ENCODE results near the gene HBQ1.
A peak's percentile ranks its signal among the peaks of the same experiment; 100 is the strongest.
"Not testable (repeated sequence)": the region's sequence is repeated elsewhere in the genome, so short reads cannot be mapped to it uniquely, and the experiment has no call there.

HBQ1 gene

DNA sequence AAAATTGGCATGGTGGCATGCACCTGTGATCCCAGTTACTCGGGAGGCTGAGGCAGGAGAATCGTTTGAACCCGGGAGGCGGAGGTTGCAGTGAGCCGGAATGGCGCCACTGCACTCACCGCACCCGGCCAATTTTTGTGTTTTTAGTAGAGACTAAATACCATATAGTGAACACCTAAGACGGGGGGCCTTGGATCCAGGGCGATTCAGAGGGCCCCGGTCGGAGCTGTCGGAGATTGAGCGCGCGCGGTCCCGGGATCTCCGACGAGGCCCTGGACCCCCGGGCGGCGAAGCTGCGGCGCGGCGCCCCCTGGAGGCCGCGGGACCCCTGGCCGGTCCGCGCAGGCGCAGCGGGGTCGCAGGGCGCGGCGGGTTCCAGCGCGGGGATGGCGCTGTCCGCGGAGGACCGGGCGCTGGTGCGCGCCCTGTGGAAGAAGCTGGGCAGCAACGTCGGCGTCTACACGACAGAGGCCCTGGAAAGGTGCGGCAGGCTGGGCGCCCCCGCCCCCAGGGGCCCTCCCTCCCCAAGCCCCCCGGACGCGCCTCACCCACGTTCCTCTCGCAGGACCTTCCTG, at the start of gene HBQ1:
Gene HBQ1, plus strand, starts transcription at position 359 of the 575 bp plus-strand sequence. Its CDS starts 28 bp downstream, at position 387.
- no peak for FAIRE-seq

DNA sequence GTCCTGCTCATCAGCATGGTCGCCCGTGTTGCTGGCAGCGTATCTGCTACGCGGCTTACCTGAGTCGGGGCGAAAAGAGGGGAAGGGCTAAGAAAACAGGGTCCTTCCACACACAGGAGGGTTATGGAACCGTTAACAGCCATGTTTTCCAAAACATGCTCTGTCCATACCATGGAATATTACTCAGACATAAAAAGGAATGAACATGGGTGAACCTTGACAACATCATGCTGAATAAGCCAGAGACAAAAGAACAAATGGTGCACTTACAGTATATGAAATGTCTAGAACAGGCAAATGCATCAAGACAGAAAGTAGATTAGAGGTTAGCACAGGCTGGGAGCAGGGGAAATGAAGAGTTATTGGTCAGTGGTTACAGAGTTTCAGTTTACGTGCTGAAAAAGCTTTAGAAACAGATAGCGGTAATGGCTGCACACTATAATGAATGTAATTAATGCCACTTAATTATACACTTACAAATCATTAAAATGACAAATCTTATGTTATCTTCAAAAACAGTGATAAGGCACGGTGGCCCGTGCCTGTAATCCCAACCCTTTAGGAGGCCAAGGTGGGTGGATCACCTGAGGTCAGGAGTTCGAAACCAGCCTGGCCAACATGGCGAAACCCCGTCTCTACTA, 49.6 kb upstream of the HBQ1 start:
- no peak for FAIRE-seq

DNA sequence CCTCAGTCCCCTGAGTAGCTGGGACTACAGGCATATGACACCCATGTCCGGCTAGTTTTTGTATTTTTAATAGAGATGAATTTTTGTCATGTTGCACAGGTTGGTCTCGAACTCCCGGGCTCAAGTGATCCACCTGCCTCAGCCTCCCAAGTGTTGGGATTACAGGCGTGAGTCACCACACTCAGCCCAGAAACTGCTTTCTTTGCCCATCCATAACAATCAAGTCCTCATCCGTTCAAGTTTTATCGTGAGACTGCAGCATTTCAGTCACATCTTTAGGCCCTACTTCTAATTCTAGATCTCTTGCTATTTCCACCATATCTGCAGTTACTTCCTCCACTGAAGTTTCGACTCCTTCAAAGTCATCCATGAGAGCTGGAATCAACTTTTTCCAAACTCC, 48.1 kb upstream of the HBQ1 start:
- no peak for FAIRE-seq

DNA sequence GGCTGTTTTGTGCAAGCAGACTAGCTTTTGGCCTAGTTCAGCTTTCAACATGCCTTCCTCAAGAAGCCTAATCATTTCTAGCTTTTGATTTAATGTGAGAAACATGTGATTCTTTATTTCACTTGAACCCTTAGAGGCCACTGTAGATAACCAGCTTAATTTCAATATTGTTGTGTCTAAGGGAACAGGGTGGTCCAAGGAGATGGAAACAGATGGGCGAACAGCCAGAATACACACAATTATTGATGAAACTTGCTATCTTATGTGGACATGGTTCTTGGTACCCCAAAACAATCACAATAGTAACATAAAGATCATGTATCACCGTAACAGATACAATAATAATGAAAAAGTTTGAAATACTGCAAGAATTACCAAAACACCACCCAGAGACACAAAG, 46.5 kb upstream of the HBQ1 start:
- FAIRE-seq, result no peak

DNA sequence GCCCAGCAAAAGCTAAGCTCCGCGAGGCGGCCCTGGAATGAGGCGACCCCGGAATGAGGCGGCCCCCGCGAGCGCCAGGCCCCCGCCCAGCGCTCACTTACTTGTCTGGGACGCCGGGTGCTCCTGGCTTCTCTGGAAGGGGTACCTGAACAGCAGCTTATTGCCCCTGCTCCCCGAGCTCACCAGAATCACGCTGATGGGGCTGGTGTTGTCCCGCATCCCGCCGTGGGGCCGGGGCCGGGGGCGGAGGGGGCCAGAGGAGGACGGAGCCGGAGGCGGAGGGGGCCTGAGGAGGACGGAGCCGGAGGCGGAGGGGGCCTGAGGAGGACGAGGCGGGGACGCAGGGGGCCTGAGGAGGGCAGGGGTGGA, 42.2 kb upstream of the HBQ1 start:
- no peak for FAIRE-seq

DNA sequence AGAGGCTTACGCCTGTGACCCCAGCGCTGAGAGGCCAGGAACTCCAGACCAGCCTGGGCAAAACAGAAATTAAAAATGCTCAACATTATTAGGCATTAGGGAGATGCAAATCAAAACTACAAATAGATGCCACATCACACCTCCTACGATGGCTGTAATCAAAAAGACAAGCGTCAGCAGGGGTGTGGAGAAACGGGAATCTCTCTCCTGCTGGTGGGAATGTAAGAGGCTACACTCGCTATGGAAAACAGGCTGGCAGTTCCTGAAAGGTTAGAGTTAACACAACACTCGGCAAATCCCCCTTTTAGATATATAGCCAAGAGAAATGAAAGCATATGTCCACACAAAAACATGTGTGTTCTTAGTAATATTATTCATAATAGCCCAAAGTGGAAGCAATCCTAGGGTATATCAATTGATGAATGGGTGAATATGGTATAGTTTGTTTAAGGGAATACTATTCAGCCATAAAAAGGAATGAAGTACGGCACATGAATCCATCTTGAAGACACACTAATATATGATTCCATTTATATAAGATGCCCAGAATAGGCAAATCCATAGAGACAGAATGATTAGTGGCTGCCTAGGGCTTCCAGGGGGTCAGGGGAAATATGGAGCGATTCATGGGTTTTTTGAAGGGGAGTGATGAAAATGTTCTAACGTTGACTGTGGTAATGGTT, 39.9 kb upstream of the HBQ1 start:
- no peak for FAIRE-seq

DNA sequence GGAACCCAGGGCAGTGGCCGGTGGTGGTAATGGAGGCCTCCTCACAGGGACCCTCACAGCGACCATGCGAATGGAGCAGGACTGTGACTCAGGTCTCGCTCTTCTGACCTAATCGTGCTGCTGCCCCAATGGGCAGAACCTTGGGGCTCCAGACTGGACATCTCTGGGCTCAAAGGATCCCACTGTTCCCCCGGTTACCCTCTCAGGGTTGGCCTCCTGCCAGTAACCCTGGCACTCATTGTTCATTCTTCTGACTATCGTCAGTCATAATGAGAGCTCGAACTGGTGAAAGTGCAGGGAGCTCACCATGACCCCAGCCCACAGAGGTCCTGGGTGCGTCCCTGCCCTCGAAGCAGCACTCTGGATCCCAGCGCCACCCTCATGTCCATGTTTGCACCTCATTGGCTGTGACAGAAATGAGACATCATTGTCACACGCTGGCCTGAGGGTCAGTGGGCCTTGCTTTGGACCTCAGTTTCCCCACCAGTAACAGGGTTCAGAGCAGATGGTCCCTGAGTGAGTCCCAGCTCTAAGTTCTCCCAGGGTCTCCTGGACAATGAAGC, 37.8 kb upstream of the HBQ1 start:
- no peak for FAIRE-seq

DNA sequence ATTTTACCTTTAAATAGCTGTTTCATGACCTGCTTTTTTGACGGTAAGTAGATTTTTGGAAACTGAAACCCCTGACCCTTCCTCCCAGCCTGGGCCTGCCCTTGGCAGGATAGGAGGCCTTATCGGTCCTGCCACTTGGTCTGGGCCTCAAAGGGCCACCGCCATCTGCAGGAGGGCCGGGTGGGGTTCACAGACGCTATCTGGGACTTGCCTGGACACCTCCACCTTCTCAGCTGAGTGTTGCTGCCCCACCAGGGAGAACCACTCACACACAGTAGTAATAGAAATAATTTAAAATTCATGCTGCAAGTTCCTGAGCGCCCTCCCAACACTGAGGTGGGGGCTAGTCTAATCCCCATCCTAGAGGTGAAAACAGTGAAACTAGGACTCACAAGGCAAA, 37.2 kb upstream of the HBQ1 start:
- no peak for FAIRE-seq

DNA sequence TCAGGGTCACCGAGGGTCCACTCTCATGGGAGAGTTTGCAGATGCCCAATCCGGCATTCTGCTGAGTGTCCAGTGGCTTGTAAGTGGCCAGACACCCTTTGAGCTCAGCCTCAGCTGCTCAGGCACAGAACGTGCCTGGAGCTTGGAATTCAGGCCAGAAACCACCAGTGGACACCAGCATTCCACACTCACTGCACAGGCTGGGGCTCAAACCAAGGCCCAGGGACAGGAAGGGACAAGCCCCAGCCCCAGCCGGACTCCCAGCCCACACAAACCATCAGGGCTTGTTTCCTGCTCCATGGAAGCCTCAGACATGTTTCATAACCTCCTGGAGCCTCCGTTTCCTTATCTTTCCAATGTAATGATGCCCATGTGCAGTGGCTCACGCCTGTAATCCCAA, 36.8 kb upstream of the HBQ1 start:
- no peak for FAIRE-seq

DNA sequence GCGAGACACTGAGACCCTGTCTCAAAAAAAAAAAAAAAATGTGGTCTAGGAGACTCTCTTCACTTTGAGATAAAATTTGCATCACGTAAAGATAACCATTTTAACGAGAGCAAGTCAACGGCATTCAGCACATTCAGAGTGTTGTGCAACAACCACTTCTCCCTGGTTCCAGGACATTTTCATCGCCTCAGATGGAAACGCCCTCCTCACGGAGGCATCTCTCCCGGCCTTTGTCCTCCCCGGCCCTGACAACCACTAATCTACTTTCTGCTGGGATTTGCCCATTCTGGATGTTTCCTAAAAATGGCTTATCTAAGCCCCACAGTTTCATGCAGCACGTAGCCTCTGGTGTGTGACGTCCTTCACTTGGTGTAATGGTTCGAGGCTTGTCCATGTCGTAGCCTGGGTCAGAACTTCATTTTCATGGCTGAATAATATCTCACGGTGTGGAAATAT, 35.4 kb upstream of the HBQ1 start:
- FAIRE-seq, result no peak

DNA sequence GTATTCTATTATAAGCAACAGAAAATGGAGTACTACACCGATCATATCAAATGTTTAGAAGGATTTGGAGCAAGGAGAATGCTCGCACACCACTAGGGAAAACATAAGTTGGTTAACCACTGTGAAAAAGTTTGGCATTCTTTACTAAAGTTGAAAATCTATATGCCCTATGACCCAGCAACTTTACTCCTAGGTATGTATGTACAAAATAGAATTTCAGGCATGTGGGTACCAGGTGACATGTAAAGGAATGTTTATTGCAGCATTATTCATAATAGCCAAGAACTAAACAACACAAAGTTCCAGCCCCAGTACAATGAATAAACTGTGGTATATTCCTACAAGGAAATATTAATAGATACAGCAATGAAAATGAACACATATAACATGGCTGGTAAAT, 33.6 kb upstream of the HBQ1 start:
- FAIRE-seq, result no peak

DNA sequence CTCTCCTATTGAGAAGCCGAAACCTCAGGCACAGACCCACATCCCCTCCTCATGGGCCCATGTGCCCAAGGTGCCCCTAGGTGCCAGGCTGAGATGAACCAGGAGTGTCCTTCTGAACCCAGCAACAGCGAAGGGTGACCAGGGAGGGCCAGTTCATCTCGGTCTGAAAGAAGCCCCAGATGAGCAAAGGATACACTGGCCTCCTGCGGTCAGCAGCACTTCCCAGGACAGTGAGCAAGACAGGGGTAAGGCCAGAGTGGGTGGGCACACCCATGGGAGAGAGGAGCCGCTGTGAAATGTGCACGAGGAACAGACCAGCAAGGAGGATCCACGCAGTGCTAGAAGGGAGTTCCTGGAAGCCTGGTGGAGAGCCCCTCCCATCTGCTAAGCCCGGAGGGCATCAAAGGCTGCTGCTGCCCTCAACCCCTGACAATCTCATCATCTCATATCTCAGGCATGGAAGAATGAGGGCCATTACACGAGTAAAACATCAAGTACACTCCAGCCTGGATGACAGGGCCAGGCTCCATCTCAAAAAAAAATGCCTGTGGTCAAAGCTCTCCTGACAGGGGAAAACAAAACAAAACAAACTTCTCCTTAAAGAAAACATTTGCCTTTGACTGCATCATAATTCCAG, 31.1 kb upstream of the HBQ1 start:
- FAIRE-seq, result no peak

DNA sequence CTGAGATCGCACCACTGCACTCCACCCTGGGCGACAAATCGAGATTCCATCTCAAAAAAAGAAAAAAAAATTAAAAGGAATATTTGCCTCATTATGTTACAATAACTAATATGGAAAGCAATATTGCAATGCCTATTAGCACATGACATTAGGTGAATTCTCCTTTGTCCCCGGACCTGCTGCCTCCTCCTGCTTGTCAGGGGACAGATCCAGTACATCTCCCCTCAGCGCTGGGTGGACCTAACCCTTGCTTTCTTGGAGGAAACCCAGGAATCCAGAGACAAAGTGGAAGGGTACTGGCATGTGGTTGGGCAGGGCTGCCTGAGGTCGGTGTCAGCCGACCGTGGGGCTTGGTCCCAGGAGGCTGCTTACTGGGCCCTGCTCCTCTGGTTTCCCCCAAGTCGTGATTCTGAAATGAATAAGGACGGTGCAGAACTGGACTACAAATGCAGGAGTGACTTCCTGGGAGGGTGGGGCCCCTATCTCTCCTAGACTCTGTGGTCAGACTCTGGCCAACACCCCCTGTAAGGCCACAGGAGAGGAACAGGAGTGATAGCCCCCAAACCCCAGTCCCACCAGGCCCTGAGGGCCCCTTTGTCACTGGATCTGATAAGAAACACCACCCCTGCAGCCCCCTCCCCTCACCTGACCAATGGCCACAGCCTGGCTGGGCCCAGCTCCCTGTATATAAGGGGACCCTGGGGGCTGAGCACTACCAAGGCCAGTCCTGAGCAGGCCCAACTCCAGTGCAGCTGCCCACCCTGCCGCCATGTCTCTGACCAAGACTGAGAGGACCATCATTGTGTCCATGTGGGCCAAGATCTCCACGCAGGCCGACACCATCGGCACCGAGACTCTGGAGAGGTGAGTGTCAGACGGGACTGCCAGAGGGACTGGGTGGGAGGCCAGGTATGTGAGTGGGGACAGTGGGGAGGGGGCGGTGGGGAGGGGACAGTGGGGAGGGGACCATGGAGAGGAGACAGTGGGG, 27.8 kb upstream of the HBQ1 start, which contains the start of gene HBZ:
Gene HBZ, plus strand, starts transcription at position 504 of the 988 bp plus-strand sequence. Its CDS starts 266 bp downstream, at position 770.
- no peak for FAIRE-seq

DNA sequence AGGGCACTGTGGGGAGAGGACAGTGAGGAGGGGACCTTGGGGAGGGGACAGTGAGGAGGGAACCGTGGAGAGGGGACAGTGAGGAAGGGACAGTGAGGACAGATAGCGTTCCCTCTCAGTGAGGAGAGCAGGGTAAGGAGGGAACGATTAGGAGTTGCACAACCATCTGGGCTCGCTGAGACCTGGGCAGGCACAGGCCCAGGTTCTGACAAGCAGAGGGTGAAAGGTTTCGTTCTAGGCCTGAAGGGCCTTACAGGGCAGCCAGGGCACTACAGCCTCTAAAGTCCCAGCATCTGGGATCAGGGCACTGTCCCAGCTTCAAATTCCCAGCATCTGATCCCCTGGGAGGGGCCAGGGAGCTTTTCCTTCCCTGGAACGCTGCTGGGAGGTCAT, 27.1 kb upstream of the HBQ1 start:
- FAIRE-seq, result peak; percentile 3

DNA sequence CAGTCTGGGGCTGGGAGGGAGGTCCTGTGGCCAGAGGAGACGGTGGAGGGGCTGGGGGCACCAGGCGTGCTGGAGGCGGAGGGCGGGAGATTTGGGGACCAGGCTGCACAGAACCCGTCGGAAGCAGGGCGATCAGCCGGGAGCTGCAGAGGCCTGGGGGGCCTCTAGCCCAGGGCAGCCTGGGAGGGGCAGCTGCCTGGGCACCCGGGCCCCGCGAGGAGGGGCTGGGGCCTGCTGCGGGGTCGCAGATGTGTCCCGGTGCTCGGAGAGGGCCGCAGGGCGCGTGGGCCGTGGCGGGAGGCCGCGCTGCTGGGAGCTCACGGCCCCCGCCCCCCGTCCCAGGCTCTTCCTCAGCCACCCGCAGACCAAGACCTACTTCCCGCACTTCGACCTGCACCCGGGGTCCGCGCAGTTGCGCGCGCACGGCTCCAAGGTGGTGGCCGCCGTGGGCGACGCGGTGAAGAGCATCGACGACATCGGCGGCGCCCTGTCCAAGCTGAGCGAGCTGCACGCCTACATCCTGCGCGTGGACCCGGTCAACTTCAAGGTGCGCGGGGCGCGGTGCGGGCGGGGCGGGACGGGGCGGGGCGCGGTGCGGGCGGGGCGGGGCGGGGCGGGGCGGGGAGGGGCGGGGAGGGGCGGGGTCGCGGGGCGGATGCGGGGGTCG, 26.6 kb upstream of the HBQ1 start:
- not testable (repeated sequence) for FAIRE-seq

DNA sequence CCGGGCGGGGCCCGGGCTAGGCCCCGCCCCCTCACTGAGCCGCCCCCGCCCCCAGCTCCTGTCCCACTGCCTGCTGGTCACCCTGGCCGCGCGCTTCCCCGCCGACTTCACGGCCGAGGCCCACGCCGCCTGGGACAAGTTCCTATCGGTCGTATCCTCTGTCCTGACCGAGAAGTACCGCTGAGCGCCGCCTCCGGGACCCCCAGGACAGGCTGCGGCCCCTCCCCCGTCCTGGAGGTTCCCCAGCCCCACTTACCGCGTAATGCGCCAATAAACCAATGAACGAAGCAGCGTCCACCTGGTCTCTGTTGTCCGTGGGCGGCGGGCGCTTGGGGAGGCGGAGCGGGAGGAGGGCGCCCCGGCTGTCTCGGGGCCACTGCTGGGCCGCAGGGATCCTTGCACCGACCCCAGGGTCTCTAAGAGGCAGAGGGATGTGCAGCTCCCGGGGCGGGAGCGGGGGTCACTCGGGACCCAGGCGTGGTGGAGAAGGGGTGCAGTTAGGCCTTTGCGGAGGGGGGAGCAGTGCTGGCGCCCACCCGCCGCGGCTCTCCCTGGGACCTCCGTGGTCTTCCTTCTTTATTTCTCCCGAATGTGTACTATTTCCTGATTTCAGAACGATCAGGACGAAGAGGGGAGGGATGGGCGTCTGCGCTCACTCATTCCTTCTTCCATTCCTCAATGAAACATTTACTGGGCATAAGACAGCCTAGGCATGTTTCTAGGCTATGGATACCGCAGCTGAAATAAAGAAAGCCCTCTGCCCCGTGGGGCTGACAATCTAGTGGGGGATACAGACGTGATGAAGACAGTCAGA, 25.8 kb upstream of the HBQ1 start:
- FAIRE-seq, result no peak

DNA sequence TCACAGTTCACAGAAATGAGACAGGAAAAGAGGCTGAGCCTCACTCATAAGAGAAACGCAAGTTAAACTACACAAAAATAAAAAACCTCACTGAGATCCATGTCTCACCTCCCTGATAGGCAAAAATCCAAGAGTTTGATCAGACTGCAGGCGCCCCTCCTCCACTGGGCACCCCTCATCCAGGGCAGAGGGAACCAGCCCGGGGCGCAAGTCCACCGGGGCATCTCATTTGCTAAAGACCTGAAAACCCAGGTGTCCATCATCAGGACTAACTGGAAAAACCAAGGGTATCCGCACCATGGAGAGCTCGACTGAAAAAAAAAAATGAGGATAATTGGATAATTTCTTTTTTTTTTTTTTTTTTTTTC, 25.2 kb upstream of the HBQ1 start:
- no peak for FAIRE-seq

DNA sequence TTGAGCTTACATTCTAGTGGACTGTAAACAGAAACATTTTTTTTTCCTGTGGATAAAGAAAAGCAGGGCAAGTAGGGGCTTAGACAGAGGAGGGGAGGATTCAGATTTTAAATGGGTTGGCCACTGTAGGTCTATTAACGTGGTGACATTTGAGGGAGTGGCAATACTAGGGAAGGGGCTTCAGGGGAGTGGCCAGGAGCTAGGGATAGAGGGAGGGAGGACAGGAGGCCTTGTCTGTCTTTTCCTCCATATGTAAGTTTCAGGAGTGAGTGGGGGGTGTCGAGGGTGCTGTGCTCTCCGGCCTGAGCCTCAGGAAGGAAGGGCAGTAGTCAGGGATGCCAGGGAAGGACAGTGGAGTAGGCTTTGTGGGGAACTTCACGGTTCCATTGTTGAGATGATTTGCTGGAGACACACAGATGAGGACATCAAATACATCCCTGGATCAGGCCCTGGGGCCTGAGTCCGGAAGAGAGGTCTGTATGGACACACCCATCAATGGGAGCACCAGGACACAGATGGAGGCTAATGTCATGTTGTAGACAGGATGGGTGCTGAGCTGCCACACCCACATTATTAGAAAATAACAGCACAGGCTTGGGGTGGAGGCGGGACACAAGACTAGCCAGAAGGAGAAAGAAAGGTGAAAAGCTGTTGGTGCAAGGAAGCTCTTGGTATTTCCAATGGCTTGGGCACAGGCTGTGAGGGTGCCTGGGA, 21.0 kb upstream of the HBQ1 start:
- no peak for FAIRE-seq

DNA sequence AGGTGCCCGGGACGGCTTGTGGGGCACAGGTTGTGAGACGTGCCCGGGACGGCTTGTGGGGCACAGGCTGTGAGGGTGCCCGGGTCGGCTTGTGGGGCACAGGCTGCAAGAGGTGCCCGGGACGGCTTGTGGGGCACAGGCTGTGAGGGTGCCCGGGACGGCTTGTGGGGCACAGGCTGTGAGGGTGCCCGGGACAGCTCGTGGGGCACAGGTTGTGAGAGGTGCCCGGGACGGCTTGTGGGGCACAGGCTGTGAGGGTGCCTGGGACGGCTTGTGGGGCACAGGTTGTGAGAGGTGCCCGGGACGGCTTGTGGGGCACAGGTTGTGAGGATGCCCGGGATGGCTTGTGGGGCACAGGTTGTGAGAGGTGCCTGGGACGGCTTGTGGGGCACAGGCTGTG, 20.0 kb upstream of the HBQ1 start:
- FAIRE-seq, result not testable (repeated sequence)

DNA sequence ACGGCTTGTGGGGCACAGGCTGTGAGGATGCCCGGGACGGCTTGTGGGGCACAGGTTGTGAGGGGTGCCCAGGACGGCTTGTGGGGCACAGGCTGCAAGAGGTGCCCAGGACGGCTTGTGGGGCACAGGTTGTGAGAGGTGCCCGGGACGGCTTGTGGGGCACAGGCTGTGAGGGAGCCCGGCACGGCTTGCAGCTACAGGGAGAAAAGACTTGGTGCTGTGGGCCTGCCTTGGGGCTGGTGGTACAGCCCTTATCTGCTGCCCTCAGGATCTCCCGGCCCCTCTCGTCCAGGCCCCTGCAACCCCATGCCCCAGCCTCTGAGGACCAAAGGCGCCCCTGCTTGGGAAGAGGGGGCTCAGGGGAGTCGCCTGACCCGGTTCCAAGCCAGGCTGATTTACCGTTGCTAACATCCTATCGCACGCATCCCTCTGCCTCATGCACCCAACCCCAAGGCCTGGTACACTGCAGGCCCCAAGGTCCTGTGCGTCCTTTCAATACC, 19.5 kb upstream of the HBQ1 start:
- no peak for FAIRE-seq

Measured in G401.6 (cell line).